ENCODE results near the gene ZP1. TPM values are rescaled to one million over a fixed set of nuclear protein-coding genes. Genes with fewer than 3 reads are reported as not detected.

ZP1 gene
- total RNA-seq, 1 experiment from 2014 or later: not detected

GRCh38 chr11:60848714-60849151 is 18.6 kb upstream of the ZP1 start (continued):
- no peak for TF ChIP-seq ZNF532 (CRISPR knock-in tag; IDR thresholded peaks at IDR 0.05; ENCODE audit: borderline replicate concordance)
- no peak for TF ChIP-seq JUN (CRISPR knock-in tag; IDR thresholded peaks at IDR 0.05)
- TF ChIP-seq TP53 (CRISPR knock-in tag; IDR thresholded peaks at IDR 0.05): no peak
- TF ChIP-seq PRRX2 (CRISPR knock-in tag; IDR thresholded peaks at IDR 0.05): no peak
- no peak for TF ChIP-seq OVOL2 (CRISPR knock-in tag; IDR thresholded peaks at IDR 0.05; ENCODE audit: borderline replicate concordance)
- no peak for TF ChIP-seq ZNF263 (CRISPR knock-in tag; IDR thresholded peaks at IDR 0.05; ENCODE audit: low read depth)
- TF ChIP-seq, protein P1, sequence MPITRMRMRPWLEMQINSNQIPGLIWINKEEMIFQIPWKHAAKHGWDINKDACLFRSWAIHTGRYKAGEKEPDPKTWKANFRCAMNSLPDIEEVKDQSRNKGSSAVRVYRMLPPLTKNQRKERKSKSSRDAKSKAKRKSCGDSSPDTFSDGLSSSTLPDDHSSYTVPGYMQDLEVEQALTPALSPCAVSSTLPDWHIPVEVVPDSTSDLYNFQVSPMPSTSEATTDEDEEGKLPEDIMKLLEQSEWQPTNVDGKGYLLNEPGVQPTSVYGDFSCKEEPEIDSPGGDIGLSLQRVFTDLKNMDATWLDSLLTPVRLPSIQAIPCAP (CRISPR knock-in tag; IDR thresholded peaks at IDR 0.05): no peak
- TF ChIP-seq HMGA2 (CRISPR knock-in tag; IDR thresholded peaks at IDR 0.05): no peak
- TF ChIP-seq ZNF671 (CRISPR knock-in tag; IDR thresholded peaks at IDR 0.05): no peak
- TF ChIP-seq NFATC4 (CRISPR knock-in tag; IDR thresholded peaks at IDR 0.05): no peak
- TF ChIP-seq NR1H2 (CRISPR knock-in tag; IDR thresholded peaks at IDR 0.05): no peak
- TF ChIP-seq CREM (CRISPR knock-in tag; IDR thresholded peaks at IDR 0.05): no peak
- TF ChIP-seq, protein P2, sequence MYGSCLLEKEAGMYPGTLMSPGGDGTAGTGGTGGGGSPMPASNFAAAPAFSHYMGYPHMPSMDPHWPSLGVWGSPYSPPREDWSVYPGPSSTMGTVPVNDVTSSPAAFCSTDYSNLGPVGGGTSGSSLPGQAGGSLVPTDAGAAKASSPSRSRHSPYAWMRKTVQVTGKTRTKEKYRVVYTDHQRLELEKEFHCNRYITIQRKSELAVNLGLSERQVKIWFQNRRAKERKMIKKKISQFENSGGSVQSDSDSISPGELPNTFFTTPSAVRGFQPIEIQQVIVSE (CRISPR knock-in tag; IDR thresholded peaks at IDR 0.05; ENCODE audit: borderline replicate concordance): no peak
- TF ChIP-seq, protein P3, sequence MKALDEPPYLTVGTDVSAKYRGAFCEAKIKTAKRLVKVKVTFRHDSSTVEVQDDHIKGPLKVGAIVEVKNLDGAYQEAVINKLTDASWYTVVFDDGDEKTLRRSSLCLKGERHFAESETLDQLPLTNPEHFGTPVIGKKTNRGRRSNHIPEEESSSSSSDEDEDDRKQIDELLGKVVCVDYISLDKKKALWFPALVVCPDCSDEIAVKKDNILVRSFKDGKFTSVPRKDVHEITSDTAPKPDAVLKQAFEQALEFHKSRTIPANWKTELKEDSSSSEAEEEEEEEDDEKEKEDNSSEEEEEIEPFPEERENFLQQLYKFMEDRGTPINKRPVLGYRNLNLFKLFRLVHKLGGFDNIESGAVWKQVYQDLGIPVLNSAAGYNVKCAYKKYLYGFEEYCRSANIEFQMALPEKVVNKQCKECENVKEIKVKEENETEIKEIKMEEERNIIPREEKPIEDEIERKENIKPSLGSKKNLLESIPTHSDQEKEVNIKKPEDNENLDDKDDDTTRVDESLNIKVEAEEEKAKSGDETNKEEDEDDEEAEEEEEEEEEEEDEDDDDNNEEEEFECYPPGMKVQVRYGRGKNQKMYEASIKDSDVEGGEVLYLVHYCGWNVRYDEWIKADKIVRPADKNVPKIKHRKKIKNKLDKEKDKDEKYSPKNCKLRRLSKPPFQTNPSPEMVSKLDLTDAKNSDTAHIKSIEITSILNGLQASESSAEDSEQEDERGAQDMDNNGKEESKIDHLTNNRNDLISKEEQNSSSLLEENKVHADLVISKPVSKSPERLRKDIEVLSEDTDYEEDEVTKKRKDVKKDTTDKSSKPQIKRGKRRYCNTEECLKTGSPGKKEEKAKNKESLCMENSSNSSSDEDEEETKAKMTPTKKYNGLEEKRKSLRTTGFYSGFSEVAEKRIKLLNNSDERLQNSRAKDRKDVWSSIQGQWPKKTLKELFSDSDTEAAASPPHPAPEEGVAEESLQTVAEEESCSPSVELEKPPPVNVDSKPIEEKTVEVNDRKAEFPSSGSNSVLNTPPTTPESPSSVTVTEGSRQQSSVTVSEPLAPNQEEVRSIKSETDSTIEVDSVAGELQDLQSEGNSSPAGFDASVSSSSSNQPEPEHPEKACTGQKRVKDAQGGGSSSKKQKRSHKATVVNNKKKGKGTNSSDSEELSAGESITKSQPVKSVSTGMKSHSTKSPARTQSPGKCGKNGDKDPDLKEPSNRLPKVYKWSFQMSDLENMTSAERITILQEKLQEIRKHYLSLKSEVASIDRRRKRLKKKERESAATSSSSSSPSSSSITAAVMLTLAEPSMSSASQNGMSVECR (CRISPR knock-in tag; IDR thresholded peaks at IDR 0.05; ENCODE audit: borderline replicate concordance): no peak
- TF ChIP-seq NFYB (CRISPR knock-in tag; conservative IDR thresholded peaks at IDR 0.05; ENCODE audit: low read depth): no peak

DNA sequence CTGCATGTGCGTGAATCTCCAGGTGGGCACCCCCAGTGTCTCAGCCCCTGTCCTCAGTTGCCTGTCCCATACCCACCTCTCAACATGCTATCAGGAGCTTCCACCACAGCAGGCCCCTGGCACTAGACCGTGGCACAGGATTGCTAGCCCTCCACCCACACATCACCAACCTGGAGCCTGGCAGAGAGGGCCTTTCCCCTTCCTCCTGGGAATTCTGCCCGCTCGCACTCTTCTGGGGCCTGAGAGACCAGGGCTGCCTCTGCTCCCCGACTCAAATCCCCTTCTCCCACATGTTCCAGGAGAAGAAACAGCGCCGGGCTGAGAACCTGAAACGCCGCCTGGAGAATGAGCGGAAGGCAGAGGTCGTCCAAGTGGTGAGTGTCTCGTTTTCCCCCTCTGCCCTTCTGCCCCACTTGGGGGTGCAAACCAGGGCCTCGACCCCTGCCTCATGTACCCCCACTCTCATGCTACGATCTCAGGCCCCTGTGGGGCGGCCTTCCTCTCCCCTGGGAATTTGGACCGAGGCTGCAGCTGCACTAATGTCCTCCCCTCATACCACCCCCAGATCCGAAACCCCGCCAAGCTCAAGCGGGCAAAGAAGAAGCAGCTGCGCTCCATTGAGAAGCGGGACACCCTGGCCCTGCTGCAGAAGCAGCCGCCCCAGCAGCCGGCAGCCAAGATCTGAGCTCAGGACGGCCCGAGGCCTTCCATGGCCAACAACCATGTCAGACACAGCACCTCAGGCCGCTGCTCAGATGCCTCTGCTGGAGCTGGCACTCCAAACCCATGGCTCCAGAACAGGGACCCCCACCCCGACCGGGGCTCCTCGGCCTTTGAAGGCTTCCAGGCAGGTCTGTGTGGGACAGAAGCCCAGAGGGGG is 17.5 kb upstream of the ZP1 start:
- ChIA-PET CTCF (interaction anchor here (1.4 to 2.1 kb wide), 2 partner anchors 19 to 38 kb away, joined by 7 read pairs; no protein-coding TSS in a partner anchor), POLR2A (no interaction called here)
- peaks cover 16% of the 10 kb centered on the region for H3K4me1 Mint-ChIP-seq
- no peak overlapping the region for H3K27ac Mint-ChIP-seq
- peaks cover 11% of the 10 kb centered on the region for H3K27me3 Mint-ChIP-seq (ENCODE audit: low read depth)
- peaks cover 22% of the 10 kb centered on the region for H3K36me3 Mint-ChIP-seq
- no peaks in the 10 kb centered on the region for H3K9me3 Mint-ChIP-seq
- DNase-seq (ENCODE audit: low spot score): no peak
- H3K4me3 Mint-ChIP-seq: no peak overlapping the region
- TF ChIP-seq CREB1 (CRISPR knock-in tag; IDR thresholded peaks at IDR 0.05) (no peak), ZBTB21 (CRISPR knock-in tag; IDR thresholded peaks at IDR 0.05; ENCODE audit: borderline replicate concordance) (no peak), FOXP1 (CRISPR knock-in tag; IDR thresholded peaks at IDR 0.05; ENCODE audit: borderline replicate concordance) (no peak), PRRX2 (CRISPR knock-in tag; IDR thresholded peaks at IDR 0.05) (no peak), ZNF232 (CRISPR knock-in tag; IDR thresholded peaks at IDR 0.05) (no peak)
- TF ChIP-seq, protein P4, sequence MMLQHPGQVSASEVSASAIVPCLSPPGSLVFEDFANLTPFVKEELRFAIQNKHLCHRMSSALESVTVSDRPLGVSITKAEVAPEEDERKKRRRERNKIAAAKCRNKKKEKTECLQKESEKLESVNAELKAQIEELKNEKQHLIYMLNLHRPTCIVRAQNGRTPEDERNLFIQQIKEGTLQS (CRISPR knock-in tag; conservative IDR thresholded peaks at IDR 0.05): no peak
- no peak for ATAC-seq
